GM19193 (cell line): Measurements from ENCODE around the gene CD37.

ENCODE experiments used
- POLR2A ChIP-seq: IDR thresholded peaks from 4 replicates; pipeline ENCODE4 v1.6.1; 2011; ENCODE audit not compliant: insufficient read depth, insufficient read length; ENCODE audit errors: extremely low read depth

CD37 gene, protein sequence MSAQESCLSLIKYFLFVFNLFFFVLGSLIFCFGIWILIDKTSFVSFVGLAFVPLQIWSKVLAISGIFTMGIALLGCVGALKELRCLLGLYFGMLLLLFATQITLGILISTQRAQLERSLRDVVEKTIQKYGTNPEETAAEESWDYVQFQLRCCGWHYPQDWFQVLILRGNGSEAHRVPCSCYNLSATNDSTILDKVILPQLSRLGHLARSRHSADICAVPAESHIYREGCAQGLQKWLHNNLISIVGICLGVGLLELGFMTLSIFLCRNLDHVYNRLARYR

GRCh38 chr19:49335071-49335783 lies at the start of gene CD37:
Gene CD37, plus strand, starts transcription at chr19:49335406. Its CDS starts 135 bp downstream, at chr19:49335541.
- TF ChIP-seq POLR2A: peak; percentile 88

DNA sequence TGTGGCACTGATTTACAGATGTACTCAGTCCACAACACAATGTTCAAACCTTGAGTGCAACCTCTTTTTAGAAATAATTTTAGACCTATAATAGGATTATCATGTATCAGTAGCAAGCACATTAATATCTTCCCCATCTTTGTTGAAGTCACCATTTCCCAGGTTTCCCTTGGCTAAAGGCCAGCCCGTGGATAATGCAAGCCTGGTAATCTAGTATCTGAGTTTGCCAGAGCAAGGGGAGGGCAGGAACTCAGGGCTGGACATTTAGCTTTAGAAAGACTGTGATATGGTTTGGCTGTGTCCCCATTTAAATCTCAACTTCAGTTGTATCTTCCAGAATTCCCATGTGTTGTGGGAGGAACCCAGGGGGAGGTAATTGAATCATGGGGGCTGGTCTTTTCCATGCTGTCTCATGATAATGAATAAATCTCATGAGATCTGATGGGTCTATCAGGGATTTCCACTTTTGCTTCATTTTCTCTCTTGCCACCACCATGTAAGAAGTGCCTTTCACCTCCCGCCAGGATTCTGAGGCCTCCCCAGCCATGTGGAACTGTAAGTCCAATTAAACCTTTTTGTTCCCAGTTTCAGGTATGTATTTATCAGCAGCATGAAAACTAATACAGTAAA lies 48.0 kb upstream of the CD37 start:
- TF ChIP-seq POLR2A: no peak

DNA sequence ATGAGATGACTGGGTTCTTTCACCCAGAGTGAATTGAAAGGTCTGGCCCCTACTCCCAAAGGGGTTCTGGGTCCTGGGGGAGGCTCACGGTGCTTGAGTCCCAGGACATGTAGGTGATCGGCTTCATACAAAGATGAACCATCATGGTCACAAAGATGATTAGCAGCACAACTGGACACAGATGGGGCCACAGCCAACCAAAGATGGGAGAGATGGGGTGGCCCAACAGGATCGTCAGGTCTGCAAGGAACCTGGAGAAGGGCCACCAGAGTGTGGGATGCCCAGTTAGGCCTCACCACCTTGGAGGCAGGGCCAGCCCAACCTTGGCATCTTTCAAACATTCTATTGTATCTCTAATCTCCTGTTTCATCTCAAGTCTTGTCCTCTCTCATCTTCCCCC lies 44.7 kb upstream of the CD37 start:
- no peak for TF ChIP-seq POLR2A

DNA sequence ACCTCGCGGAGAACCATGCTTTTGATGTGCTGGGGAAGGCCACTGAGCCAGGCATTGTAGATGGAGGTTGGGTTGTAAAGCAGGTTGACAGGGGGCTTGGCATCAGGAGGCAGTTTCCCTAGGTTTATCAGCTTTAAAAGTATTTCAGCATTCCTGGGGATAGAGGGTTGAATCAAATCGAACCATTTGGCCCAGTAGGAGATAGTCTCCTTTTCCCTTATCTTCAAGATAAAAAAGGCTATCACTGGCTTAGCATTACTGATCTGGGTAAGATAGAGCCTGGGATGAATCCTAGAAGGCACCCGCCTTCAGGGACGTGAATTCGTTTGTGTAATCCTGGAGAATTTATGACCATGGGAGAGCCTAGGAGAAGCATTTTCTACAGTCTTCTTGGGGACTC lies 40.8 kb upstream of the CD37 start:
- no peak for TF ChIP-seq POLR2A

GRCh38 chr19:49295208-49295880 lies 39.9 kb upstream of the CD37 start:
- no peak for TF ChIP-seq POLR2A

DNA sequence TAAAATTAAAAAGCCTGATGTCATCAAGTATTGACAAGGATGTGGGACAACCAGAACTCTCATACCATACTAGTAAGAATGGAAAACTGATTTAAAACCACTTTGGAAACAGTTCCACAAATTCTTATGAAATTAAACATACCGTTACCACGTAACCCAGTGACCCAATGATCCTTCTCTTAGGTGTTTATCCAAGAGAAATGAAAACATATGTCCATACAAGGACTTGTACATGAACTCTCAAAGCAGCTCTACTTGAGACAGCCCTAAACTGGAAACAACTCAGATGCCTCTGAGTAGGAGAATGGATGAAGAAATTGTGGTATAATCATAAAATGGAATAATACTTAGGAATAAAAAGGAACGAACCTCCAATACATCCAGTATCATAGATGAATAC lies 37.8 kb upstream of the CD37 start:
- no peak for TF ChIP-seq POLR2A

DNA sequence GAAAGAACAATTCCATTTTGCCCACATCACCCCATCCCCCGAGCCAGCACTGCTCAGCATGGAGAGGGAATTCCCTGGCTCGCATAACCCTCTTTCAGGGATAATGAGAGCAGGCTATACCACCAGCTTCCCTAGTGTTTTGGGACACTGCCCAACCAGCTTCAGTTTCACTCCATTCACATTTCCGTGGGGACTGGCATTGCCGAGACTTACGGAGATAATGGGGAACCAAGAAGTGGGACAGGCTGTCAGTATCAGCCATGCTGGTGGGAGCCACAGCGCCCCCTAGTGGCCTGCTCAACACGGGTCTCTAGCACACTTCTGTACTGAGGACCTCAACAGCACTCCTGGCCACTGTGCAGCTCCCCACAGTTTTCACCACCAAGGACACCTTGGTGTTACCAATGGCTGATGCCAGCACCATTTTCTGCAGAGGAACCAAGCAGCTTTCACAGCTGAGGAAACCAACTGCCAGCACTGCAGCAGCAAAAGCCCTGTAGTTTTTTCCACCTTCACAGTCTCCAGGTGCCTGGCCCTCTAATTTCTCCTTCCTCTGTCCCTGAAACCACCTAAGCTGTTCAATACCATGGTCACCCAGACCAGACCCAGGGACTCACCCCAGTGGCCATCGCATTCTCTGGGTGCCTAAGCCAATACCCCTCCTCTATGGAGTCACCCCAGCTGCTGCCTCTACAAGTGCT lies 33.9 kb upstream of the CD37 start:
- TF ChIP-seq POLR2A: no peak

GRCh38 chr19:49301866-49302252 lies 33.3 kb upstream of the CD37 start:
- no peak for TF ChIP-seq POLR2A

DNA sequence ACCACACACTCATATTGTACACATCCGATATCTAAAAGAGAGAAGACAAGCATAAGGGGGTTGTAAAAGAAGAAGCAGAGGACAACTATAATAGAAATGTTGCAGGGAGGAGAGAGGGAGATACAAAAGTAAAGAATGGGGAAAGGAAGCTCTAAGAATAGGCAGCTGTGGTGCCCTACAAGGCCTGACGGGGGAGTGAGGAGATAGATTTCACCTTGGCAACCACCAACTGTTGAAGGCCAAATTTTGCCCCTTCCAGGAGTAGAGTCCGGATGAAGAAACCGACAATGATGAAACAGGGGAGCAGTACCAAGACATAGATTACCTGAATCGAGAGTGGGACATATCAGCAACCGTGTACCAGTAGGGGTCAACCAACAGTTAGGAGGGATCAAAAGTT lies 26.1 kb upstream of the CD37 start:
- no peak for TF ChIP-seq POLR2A

GRCh38 chr19:49315111-49315510 lies 20.1 kb upstream of the CD37 start:
- TF ChIP-seq POLR2A: no peak

GRCh38 chr19:49316284-49316683 lies 18.9 kb upstream of the CD37 start:
- TF ChIP-seq POLR2A: no peak

- TF ChIP-seq POLR2A: no peak
Observed at GRCh38 chr19:49318296-49318695, 16.9 kb upstream of the CD37 start.

- TF ChIP-seq POLR2A: no peak
Observed at GRCh38 chr19:49324801-49325576, 10.2 kb upstream of the CD37 start, which contains the start of gene SLC6A16. Gene SLC6A16, minus strand, starts transcription at chr19:49325191. Its CDS starts 13,844 bp downstream, at chr19:49311347.

DNA sequence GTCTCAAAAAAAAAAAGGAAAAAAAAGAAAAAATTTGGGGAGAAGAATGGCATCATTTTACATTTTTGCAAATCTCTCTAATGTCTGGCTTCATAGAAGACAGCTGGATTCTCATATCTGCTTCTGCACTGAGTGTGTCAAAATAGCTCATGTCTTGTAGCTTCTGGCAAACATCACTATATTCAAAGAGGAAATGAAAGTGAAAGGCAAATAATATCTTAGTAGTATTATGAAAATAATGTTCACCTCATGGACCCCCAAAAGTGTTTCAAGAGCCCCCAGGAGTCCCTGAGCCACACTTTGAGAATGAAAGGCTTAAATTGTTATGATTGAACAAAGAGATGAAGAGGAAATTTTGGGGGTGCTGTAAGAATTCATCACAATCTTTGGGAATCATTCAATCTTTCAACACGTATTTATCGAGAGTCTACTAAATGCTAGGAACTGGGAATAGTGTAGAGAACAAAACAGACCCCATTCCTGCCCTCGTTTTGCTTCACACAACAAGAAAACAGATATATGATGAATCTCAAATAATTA lies 9.0 kb upstream of the CD37 start:
- no peak for TF ChIP-seq POLR2A
